Measurements from ENCODE around the gene ESRP2. TPM values are rescaled to one million over a fixed set of nuclear protein-coding genes. Genes with fewer than 3 reads are reported as not detected.

The ESRP2 gene
- total RNA-seq, 1 donor from 2014 or later = 25.5 TPM

DNA sequence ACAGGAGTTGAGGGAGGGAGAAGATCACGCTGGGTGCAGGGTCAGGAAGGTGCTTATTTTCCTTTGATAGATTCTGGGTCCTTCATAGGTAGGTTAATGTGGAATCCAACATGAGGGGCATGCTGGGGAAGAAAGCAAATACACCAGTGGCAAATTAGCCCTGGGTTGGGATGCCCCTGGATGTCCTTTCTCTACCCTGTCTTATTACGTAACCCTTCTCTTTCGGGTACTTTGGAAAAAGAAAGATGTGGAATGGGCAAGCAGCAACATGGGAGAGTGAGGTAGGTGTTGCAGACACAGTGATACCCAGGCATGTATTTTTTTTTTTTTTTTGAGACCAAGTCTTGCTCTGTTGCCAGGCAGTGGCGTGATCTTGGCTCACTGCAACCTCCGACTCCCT is 37.5 kb upstream of the ESRP2 start:
- TF ChIP-seq, protein P1, sequence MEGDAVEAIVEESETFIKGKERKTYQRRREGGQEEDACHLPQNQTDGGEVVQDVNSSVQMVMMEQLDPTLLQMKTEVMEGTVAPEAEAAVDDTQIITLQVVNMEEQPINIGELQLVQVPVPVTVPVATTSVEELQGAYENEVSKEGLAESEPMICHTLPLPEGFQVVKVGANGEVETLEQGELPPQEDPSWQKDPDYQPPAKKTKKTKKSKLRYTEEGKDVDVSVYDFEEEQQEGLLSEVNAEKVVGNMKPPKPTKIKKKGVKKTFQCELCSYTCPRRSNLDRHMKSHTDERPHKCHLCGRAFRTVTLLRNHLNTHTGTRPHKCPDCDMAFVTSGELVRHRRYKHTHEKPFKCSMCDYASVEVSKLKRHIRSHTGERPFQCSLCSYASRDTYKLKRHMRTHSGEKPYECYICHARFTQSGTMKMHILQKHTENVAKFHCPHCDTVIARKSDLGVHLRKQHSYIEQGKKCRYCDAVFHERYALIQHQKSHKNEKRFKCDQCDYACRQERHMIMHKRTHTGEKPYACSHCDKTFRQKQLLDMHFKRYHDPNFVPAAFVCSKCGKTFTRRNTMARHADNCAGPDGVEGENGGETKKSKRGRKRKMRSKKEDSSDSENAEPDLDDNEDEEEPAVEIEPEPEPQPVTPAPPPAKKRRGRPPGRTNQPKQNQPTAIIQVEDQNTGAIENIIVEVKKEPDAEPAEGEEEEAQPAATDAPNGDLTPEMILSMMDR (conservative IDR thresholded peaks at IDR 0.05; ENCODE audit: low read depth, low read length) = no peak
- DNase-seq (ENCODE audit: low read depth) = no peak
- no peak overlapping the region for H3K4me3 ChIP-seq (ENCODE audit: low read depth, low read length)

DNA sequence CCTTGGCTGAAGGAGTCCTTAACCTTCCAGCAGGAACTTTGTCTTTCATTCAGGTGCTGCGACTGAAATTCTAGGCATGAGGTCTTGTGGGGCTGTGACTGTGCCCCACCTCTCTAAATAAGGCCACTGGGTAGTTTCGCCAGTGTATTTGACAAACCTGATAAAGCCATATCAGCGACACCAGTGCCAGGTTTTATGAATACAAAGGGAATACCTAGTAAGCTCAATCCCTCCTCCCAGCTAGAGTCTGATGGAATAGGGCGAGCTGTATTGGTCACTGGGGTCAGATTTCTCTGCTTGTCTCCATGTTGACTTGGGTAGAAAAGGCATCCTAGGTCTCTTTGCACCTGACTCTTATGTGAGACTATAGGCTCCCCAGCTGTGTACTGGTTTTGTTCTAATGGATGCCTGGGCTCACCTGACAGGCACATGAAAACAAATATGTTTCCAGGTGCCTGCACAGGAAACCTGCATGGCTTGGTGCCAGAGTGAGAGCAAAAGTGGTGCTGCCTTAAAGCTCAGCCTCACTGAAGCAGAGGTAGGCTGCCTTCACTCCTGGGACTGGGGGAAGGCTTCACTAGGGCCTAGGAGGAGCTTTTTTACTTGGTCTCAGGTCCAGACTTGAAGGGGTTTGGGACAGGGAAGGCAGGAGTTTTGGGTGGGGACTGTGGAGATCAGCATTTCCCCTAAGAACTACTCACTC is 36.7 kb upstream of the ESRP2 start:
- TF ChIP-seq, protein P1 (conservative IDR thresholded peaks at IDR 0.05; ENCODE audit: low read depth, low read length) = no peak
- no peak overlapping the region for H3K4me3 ChIP-seq (ENCODE audit: low read depth, low read length)
- no peak for DNase-seq (ENCODE audit: low read depth)

DNA sequence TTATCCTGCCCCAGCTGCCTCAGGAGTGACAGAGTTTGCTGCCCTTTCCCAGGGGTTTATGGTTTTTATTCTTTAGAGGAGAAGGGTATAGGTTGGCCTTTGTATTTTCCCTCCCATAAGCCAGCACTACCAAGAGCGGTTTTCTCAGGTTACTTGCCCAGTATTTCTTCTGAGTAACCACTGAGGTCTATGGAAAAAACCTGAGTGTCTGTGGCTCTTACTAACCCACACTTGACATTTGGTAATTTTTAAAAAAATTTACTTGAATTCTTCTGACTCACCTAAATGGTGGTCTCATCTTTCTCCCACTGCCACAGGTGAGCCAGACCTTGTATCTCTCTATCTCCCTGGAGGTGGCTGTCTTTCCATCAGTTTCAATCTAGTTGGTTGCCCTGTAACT is 34.4 kb upstream of the ESRP2 start:
- H3K4me3 ChIP-seq (ENCODE audit: low read depth, low read length) = no peak overlapping the region
- DNase-seq (ENCODE audit: low read depth) = no peak
- TF ChIP-seq, protein P1 (conservative IDR thresholded peaks at IDR 0.05; ENCODE audit: low read depth, low read length) = no peak

DNA sequence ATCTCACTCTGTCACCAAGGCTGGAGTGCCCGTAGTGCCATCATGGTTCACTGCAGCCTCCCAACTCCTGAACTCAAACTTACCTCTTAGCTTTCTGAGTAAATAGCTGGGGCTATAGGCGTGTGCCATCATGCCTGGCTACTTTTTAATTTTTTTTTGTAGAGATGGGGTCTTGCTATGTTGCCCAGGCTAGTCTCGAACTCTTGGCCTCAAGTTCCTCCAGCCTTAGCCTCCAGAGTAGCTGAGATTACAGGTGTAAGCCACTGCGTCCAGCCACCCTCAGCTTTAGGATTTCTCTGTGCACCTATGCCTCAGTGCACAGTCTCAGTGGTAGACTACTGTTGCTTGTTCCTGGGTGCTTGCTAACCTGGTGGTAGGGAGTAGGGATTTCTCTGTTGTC is 33.9 kb upstream of the ESRP2 start:
- H3K4me3 ChIP-seq (ENCODE audit: low read depth, low read length) = no peak overlapping the region
- no peak for DNase-seq (ENCODE audit: low read depth)
- TF ChIP-seq, protein P1 (conservative IDR thresholded peaks at IDR 0.05; ENCODE audit: low read depth, low read length) = no peak

DNA sequence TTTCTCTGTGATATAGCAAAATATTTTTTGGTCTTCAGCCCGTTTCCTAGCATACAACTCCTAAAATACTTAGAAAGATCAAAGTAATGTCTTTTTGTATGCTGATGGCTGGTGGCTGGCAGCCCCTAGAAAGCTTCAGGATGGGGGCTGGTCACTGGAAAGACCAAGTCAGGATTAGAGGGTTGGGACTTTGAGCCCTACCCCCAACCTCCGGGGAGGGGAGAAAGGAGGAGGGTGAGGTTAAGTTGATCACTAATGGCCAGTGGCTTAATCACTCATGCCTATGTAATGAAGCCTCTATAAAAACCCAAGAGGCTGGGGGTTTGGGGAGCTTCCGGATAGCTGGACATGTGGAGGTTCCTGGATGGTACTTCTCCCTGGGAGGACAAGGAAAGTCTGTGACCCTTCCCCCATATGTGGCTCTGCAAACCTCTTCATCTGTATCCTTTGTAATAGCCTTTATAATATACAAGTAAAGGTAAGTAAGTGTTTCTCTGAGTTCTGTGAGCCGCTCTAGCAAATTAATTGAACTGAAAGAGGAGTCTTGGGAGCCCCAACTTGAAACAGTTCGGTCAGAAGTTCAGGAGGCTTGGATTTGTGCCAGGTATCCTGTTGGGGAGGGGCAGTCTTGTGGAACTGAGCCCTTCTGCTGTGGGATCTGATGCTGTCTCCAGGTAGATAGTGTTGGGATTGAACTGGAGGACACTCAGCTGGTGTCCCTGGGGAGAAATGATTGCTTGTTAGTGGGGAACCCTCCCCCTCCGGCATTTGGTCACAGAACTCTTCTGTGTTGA is 31.9 kb upstream of the ESRP2 start:
- DNase-seq (ENCODE audit: low read depth) = no peak
- H3K4me3 ChIP-seq (ENCODE audit: low read depth, low read length) = no peak overlapping the region
- TF ChIP-seq, protein P1 (conservative IDR thresholded peaks at IDR 0.05; ENCODE audit: low read depth, low read length) = no peak

DNA sequence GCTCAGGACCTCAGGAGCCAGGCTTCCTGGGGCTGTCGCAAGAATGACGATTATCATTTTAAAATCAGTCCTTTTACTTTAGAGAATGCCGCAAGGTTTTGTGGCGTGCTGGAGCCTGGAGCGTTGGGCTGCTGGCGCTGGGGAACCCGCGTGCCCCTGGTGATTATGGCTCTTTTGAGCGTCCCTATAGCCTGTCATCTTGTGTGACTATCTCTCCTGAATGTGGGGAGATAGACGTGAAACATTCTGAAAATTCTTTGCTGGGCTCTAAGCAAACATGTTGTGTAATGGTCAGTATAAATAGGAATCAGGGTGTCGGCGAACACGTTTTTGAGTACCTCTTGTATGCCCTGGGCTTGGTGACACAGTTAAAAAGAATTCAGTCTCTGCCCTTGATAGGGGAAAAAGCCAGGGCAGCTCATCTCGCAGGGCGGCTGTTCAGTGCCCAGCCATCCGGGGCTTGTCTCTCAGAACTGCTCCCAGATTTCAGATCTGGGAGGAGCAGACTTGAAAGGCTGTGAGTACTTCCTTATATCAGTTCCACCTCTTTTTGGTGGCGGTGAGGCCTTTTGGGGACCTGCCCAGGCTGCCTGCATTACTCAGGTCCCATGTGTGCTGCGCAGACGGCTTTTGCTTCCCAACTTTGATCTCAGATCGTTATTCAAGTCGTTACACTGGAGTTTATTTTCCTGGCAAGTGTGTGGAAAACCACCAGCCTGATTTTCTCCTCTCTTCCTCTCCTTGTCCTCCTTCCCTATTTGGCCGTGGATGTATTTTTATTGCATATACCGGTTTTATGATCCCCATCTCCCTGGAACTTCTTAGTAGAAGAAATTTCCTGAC is 29.4 kb upstream of the ESRP2 start:
- peak overlapping the region; percentile 65 for H3K4me3 ChIP-seq (ENCODE audit: low read depth, low read length)
- DNase-seq (ENCODE audit: low read depth) = peak; percentile 44
- TF ChIP-seq, protein P1 (conservative IDR thresholded peaks at IDR 0.05; ENCODE audit: low read depth, low read length) = no peak

Measured in epithelial cell of proximal tubule (primary cell).